SK-N-SH (cell line): ENCODE measurements around the gene GDPD5. TPM values are rescaled to one million over a fixed set of nuclear protein-coding genes. Genes with fewer than 3 reads are reported as not detected.

Experiments
- CTCF ChIA-PET: fragments of 300-600, 350-600 bp; formaldehyde crosslinking; extraction: SDS; loops from one replicate; lab custom pipeline; 2021; lab: Yijun Ruan, JAX
- POLR2A ChIA-PET: fragments of 350-600 bp; sonication (Branson Sonifier 250); formaldehyde crosslinking; extraction: SDS; loops from one replicate; lab custom pipeline; 2020; ENCODE audit warnings: antibody characterized with exemption, inconsistent platforms; lab: Yijun Ruan, JAX
- DNase-seq: peaks from one replicate; pipeline ENCODE4 v3.0.0; 2012
- H2AFZ ChIP-seq: fragments of 200-600 bp; sonication (generic); 2 replicates; pipeline ENCODE4 v1.8.1; 2016; ENCODE audit warnings: antibody characterized with exemption, mild to moderate bottlenecking, low read depth
- H3F3A ChIP-seq: fragments of 200-600 bp; sonication (generic); replicated peaks from 2 replicates; pipeline ENCODE3; 2016; ENCODE audit warnings: antibody characterized with exemption, mild to moderate bottlenecking; ENCODE audit not compliant: insufficient read depth
- H3K27ac ChIP-seq, 2 experiments: fragments of 200-500 bp in 1 of 2; fragments of 200-600 bp in 1 of 2; sonication (Bioruptor generic) in 1 of 2; sonication (generic), shearing (Covaris generic) in 1 of 2; 2 replicates each; pipeline versions ENCODE4 v1.5.1 to v1.6.1; 2014 to 2016; ENCODE audit warnings: low read depth in 2 of 2, inconsistent platforms in 1 of 2, low read length in 1 of 2, mild to moderate bottlenecking in 1 of 2, mixed read lengths in 1 of 2
- H3K27me3 ChIP-seq: fragments of 200-600 bp; sonication (generic), shearing (Covaris generic); 2 replicates; pipeline ENCODE4 v1.6.1; 2016; ENCODE audit warnings: mixed run types; ENCODE audit not compliant: insufficient read depth
- H3K36me3 ChIP-seq, 2 experiments: fragments of 200-500 bp in 1 of 2; fragments of 200-600 bp in 1 of 2; sonication (Bioruptor generic) in 1 of 2; sonication (generic) in 1 of 2; replicated peaks in 1 of 2; 2 replicates each; pipeline versions ENCODE3 to v1.5.1; 2014 to 2016; ENCODE audit warnings: low read length in 1 of 2, mild to moderate bottlenecking in 1 of 2; ENCODE audit not compliant: insufficient read depth in 2 of 2, control insufficient read depth in 1 of 2
- H3K4me1 ChIP-seq, 2 experiments: fragments of 200-500 bp in 1 of 2; fragments of 200-600 bp in 1 of 2; sonication (Bioruptor generic) in 1 of 2; sonication (generic), shearing (Covaris generic) in 1 of 2; 2 replicates each; pipeline versions ENCODE4 v1.5.1 to v1.6.1; 2014 to 2016; ENCODE audit warnings: low read depth in 1 of 2, low read length in 1 of 2, mixed run types in 1 of 2; ENCODE audit not compliant: insufficient read depth in 2 of 2, control insufficient read depth in 1 of 2
- H3K4me2 ChIP-seq: fragments of 200-600 bp; sonication (generic), shearing (Covaris generic); 2 replicates; pipeline ENCODE4 v1.6.1; 2017; ENCODE audit warnings: mixed run types
- H3K4me3 ChIP-seq, 2 experiments: fragments of 200-500 bp in 1 of 2; fragments of 200-600 bp in 1 of 2; sonication (Bioruptor generic) in 1 of 2; sonication (generic), shearing (Covaris generic) in 1 of 2; 2 replicates each; pipeline versions ENCODE4 v1.5.1 to v1.8.1; 2014 to 2016; ENCODE audit warnings: low read depth in 2 of 2, inconsistent platforms in 1 of 2, low read length in 1 of 2, mild to moderate bottlenecking in 1 of 2, mixed read lengths in 1 of 2, moderate library complexity in 1 of 2
- H3K79me2 ChIP-seq: fragments of 200-600 bp; sonication (generic); 2 replicates; pipeline ENCODE4 v1.8.1; 2017; ENCODE audit warnings: mild to moderate bottlenecking; ENCODE audit not compliant: insufficient read depth
- H3K9ac ChIP-seq: fragments of 200-600 bp; sonication (generic); 2 replicates; pipeline ENCODE4 v1.6.1; 2017; ENCODE audit warnings: mixed run types
- H3K9me2 ChIP-seq: fragments of 200-600 bp; sonication (generic); 2 replicates; pipeline ENCODE4 v1.6.1; 2017; ENCODE audit warnings: mixed run types
- H3K9me3 ChIP-seq: fragments of 200-600 bp; sonication (generic); 2 replicates; pipeline ENCODE4 v1.6.1; 2017; ENCODE audit warnings: mixed run types, mild to moderate bottlenecking, moderate library complexity
- H4K20me1 ChIP-seq: fragments of 200-600 bp; sonication (generic); 2 replicates; pipeline ENCODE4 v1.6.1; 2017; ENCODE audit warnings: mild to moderate bottlenecking, mixed run types; ENCODE audit not compliant: insufficient read depth
- CTCF ChIP-seq: fragments of 200-600 bp; sonication (generic); IDR thresholded peaks from 2 replicates; pipeline ENCODE4 v1.6.1; 2017; ENCODE audit warnings: antibody characterized with exemption, mild to moderate bottlenecking, moderate library complexity
- ELF1 ChIP-seq: IDR thresholded peaks from 2 replicates; pipeline ENCODE4 v1.4.0; 2012
- FOSL2 ChIP-seq: IDR thresholded peaks from 2 replicates; pipeline ENCODE4 v1.4.0; 2012; ENCODE audit warnings: low read depth, mild to moderate bottlenecking, moderate library complexity, borderline replicate concordance
- GATA2 ChIP-seq: sonication (generic); formaldehyde crosslinking; IDR thresholded peaks from 2 replicates; pipeline ENCODE4 v1.5.0; 2020; ENCODE audit warnings: mild to moderate bottlenecking, missing genetic modification reagents
- JUND ChIP-seq: IDR thresholded peaks from 2 replicates; pipeline ENCODE4 v1.4.0; 2012
- MAX ChIP-seq: IDR thresholded peaks from 2 replicates; pipeline ENCODE4 v1.4.0; 2012; ENCODE audit warnings: low read depth
- MEF2A ChIP-seq: IDR thresholded peaks from 2 replicates; pipeline ENCODE4 v1.4.0; 2012; ENCODE audit warnings: low read depth, borderline replicate concordance
- NRF1 ChIP-seq: IDR thresholded peaks from 2 replicates; pipeline ENCODE4 v1.6.1; 2012; ENCODE audit warnings: low read depth, mild to moderate bottlenecking, low read length
- PBX3 ChIP-seq: IDR thresholded peaks from 2 replicates; pipeline ENCODE4; 2012
- POLR2AphosphoS5 ChIP-seq: IDR thresholded peaks from 2 replicates; pipeline ENCODE4 v1.6.1; 2012; ENCODE audit warnings: low read depth, low read length
- RAD21 ChIP-seq: IDR thresholded peaks from 2 replicates; pipeline ENCODE4 v1.6.1; 2012; ENCODE audit warnings: mild to moderate bottlenecking, low read length
- RFX5 ChIP-seq: IDR thresholded peaks from 2 replicates; pipeline ENCODE4 v1.6.1; 2012; ENCODE audit warnings: mild to moderate bottlenecking, improper control_type of control experiment, low read length
- TCF12 ChIP-seq: IDR thresholded peaks from 2 replicates; pipeline ENCODE4 v1.4.0; 2012
- ZBTB33 ChIP-seq: IDR thresholded peaks from 2 replicates; pipeline ENCODE4 v1.4.0; 2012; ENCODE audit warnings: low read depth, borderline replicate concordance
- WGBS: methylation state at CpG from one replicate; pipeline ENCODE4 v1.1.6; 2017; ENCODE audit warnings: low lambda C conversion rate; 5-methylcytosine and 5-hydroxymethylcytosine counted together
- polyA plus RNA-seq, 3 experiments: library from polyadenylated mRNA; depleted of rRNA; stranded (reverse); fragments of >200 nt; gene quantifications; 2 replicates each; pipeline ENCODE4 v1.2.3, GENCODE V29; 2012

GDPD5 gene
- polyA plus RNA-seq, 1 of the 3 experiments (the other 2 are of a cell fraction) = 2.2 TPM

GRCh38 chr11:75398906-75399305, 126.8 kb downstream of the GDPD5 start (continued):
- TF ChIP-seq ZBTB33 (no peak), GATA2 (no peak), JUND (no peak), FOSL2 (no peak), TCF12 (no peak)

- Histone ChIP-seq H4K20me1 (no peaks in the 10 kb centered on the region), H2AFZ (no peak overlapping the region), H3K9ac (no peak overlapping the region), H3K27me3 (no peaks in the 10 kb centered on the region), H3K27ac (no peak overlapping the region), H3K36me3 (no peaks in the 10 kb centered on the region), H3K79me2 (no peaks in the 10 kb centered on the region), H3K9me3 (no peaks in the 10 kb centered on the region), H3K4me3 (no peak overlapping the region), H3F3A (no peaks in the 10 kb centered on the region), H3K9me2 (no peaks in the 10 kb centered on the region), H3K4me1 (no peaks in the 10 kb centered on the region), H3K4me2 (no peak overlapping the region)
- ChIA-PET POLR2A (no interaction called here), CTCF (interaction anchor here (1.0 to 1.6 kb wide), 3 partner anchors 9 to 137 kb away, joined by 3 read pairs; no protein-coding TSS in a partner anchor)
- DNase-seq = no peak
- TF ChIP-seq PBX3 = no peak
- no peak for TF ChIP-seq POLR2AphosphoS5
- no peak for TF ChIP-seq ELF1
- TF ChIP-seq MEF2A = no peak
- no peak for TF ChIP-seq JUND
- TF ChIP-seq CTCF = no peak
- no peak for TF ChIP-seq TCF12
- TF ChIP-seq RFX5 = no peak
- no peak for TF ChIP-seq RAD21
- TF ChIP-seq MAX = no peak
- no peak for TF ChIP-seq NRF1
- WGBS = 60% methylated on average over 8 of the region's 8 CpGs
Measured at GRCh38 chr11:75394085-75394840, 131.5 kb downstream of the GDPD5 start.
